DND-41 (cell line): ENCODE measurements around the gene CLASP1.

Experiments used
- CTCF ChIP-seq: IDR thresholded peaks from 2 replicates; pipeline ENCODE4 v1.5.1; 2012; ENCODE audit warnings: borderline replicate concordance, low read length, moderate library complexity, mild to moderate bottlenecking; ENCODE audit not compliant: poor library complexity, severe bottlenecking; ENCODE audit errors: extremely low read depth
- EZH2 ChIP-seq: IDR thresholded peaks from 3 replicates; pipeline ENCODE4 v1.6.1; 2012; ENCODE audit warnings: borderline replicate concordance, low read depth, mild to moderate bottlenecking, moderate library complexity, low read length, inconsistent platforms; ENCODE audit not compliant: severe bottlenecking

GRCh38 chr2:121455446-121455845 lies 193.8 kb downstream of the CLASP1 start:
- TF ChIP-seq CTCF (no peak), EZH2 (no peak)
